ENCODE measurements around the gene TBC1D10B. TPM values are rescaled to one million over a fixed set of nuclear protein-coding genes. Genes with fewer than 3 reads are reported as not detected.
A peak's percentile ranks its signal among the peaks of the same experiment; 100 is the strongest.

The TBC1D10B gene
- total and polyA plus RNA-seq, 9 of the 15 experiments (the other 6 are each of a cell fraction or from before 2014, with no cell fraction given): 2.2 to 55.4 (median 17.5) TPM

- TF ChIP-seq PHF20 (IDR thresholded peaks at IDR 0.05; ENCODE audit: partially characterized antibody) (no peak), SNRNP70 (optimal IDR thresholded peaks at IDR 0.05; ENCODE audit: low read depth, low read length) (no peak), RBFOX2 (IDR thresholded peaks at IDR 0.05; ENCODE audit: low read depth, low read length) (no peak), HIVEP1 (CRISPR knock-in tag; IDR thresholded peaks at IDR 0.05) (no peak), PRPF4 (IDR thresholded peaks at IDR 0.05; ENCODE audit: insufficient read depth, low read depth, low read length, poor library complexity, severe bottlenecking) (no peak), KLF6 (CRISPR knock-in tag; IDR thresholded peaks at IDR 0.05; ENCODE audit: borderline replicate concordance) (no peak), MLX (CRISPR knock-in tag; conservative IDR thresholded peaks at IDR 0.05) (no peak), CC2D1A (IDR thresholded peaks at IDR 0.05) (peak; percentile 80), HCFC1 (IDR thresholded peaks at IDR 0.05; ENCODE audit: low read depth, low read length) (0 out of 2 replicates have a peak, but pooled peaks have one; percentile 33), ZNF282 (CRISPR knock-in tag; IDR thresholded peaks at IDR 0.05) (no peak), CEBPG (CRISPR knock-in tag; IDR thresholded peaks at IDR 0.05) (no peak), CEBPG (tag; conservative IDR thresholded peaks at IDR 0.05 in 1 of 2, IDR thresholded peaks at IDR 0.05 in 1 of 2) (no peak), RAD21 (CRISPR knock-in tag; conservative IDR thresholded peaks at IDR 0.05 in 1 of 2, IDR thresholded peaks at IDR 0.05 in 1 of 2) (peak; percentile 91 to 96), ARID3A (IDR thresholded peaks at IDR 0.05; ENCODE audit: borderline replicate concordance, low read depth, low read length) (no peak), MLLT1 (IDR thresholded peaks at IDR 0.05) (no peak), BRF1 (IDR thresholded peaks at IDR 0.05; ENCODE audit: borderline replicate concordance, extremely low read depth, insufficient read length) (no peak), JUN (IDR thresholded peaks at IDR 0.05; ENCODE audit: borderline replicate concordance, low read depth, low read length) (no peak), JUN (CRISPR knock-in tag; IDR thresholded peaks at IDR 0.05; ENCODE audit: borderline replicate concordance) (peak; percentile 39; the same call in 1 of the 2 replicates)
- TF ChIP-seq, protein P1, sequence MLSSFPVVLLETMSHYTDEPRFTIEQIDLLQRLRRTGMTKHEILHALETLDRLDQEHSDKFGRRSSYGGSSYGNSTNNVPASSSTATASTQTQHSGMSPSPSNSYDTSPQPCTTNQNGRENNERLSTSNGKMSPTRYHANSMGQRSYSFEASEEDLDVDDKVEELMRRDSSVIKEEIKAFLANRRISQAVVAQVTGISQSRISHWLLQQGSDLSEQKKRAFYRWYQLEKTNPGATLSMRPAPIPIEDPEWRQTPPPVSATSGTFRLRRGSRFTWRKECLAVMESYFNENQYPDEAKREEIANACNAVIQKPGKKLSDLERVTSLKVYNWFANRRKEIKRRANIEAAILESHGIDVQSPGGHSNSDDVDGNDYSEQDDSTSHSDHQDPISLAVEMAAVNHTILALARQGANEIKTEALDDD (IDR thresholded peaks at IDR 0.05): peak; percentile 76
Measured at GRCh38 chr16:30409125-30410060, 39.1 kb upstream of the TBC1D10B start (continued).

All from K562 (cell line).